ENCODE measurements around the gene CACUL1. TPM values are rescaled to one million over a fixed set of nuclear protein-coding genes. Genes with fewer than 3 reads are reported as not detected.
A peak's percentile ranks its signal among the peaks of the same experiment; 100 is the strongest.

Gene CACUL1
- total RNA-seq, 2 experiments from 2014 or later, result 26.3 to 31.3 TPM

DNA sequence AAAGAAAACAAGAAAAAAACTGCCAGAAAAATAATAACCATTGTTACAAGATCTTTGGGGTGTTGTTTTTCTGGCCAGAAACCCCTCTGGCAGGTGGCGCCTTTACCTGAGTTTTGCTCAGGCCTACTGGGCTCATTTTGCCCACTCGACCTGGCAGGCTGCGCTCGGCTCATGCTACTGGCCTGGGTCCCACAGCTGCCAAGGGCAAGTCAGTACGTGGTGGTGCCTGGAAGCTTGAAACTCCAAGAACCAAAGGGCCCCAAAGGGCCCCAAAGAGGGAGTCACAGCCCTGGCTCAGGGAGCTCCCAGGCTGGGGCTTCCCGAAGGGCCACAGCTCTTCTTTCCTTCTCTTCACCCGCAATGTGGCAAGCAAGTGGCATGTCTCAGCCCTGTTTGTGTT is 42.7 kb downstream of the CACUL1 start:
- H3K4me3 Mint-ChIP-seq, result no peak overlapping the region
- no peak overlapping the region for H3K27ac Mint-ChIP-seq
- POLR2A ChIA-PET, result no interaction called here
- DNase-seq, result no peak
- no peak for ATAC-seq (ENCODE audit: low read depth)
- peaks cover 8% of the 10 kb centered on the region for H3K36me3 Mint-ChIP-seq
- H3K4me1 Mint-ChIP-seq, result peaks cover 4% of the 10 kb centered on the region
- H3K9me3 Mint-ChIP-seq, result no peaks in the 10 kb centered on the region
- H3K27me3 Mint-ChIP-seq, result no peaks in the 10 kb centered on the region

DNA sequence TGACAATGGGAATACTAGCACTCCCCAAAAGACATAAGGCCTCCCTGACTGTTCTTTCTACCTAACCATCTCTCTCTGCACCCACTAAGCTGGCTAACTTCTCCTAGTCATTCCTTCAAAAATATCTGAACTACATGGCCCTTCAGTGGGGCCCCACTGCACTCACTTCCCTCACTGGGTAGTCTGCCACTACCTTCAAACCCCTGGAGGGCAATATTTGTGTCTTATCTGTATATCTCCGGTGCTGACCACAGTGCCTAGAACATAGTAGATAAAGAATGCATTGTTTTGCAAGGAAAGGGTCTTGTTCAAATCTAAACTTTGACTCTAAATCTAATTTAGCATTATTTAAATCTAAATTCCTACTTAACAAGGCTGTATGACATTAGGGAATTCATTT is 44.3 kb downstream of the CACUL1 start:
- Mint-ChIP-seq H3K27ac (no peak overlapping the region), H3K27me3 (no peaks in the 10 kb centered on the region), H3K4me1 (no peaks in the 10 kb centered on the region), H3K4me3 (no peak overlapping the region), H3K36me3 (peaks cover 16% of the 10 kb centered on the region), H3K9me3 (no peaks in the 10 kb centered on the region)
- POLR2A ChIA-PET, result no interaction called here
- DNase-seq (no peak), ATAC-seq (ENCODE audit: low read depth) (no peak)

DNA sequence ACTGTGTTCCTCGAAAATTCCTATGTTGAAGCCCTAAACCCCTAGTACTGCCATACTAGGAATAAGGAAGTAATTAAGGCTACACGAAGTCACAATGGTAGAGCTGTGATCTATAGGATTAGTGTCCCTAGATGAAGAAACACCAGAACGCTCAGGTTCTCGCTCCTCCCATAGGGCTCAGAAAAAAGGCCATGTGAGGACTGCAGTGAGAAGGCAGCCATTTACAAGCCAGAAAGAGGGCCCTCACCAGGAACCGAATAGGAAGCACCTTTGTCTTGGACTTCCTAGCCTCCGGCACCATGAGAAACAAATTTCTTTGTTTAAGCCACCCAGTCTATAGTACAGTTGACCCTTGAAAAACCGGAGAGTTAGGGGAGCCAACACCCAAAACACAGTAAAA is 46.2 kb downstream of the CACUL1 start:
- Mint-ChIP-seq H3K4me3 (no peak overlapping the region), H3K27me3 (no peaks in the 10 kb centered on the region), H3K27ac (no peak overlapping the region), H3K9me3 (no peaks in the 10 kb centered on the region), H3K4me1 (no peaks in the 10 kb centered on the region), H3K36me3 (peaks cover 18% of the 10 kb centered on the region)
- no peak for DNase-seq
- ATAC-seq (ENCODE audit: low read depth), result no peak
- POLR2A ChIA-PET, result no interaction called here

DNA sequence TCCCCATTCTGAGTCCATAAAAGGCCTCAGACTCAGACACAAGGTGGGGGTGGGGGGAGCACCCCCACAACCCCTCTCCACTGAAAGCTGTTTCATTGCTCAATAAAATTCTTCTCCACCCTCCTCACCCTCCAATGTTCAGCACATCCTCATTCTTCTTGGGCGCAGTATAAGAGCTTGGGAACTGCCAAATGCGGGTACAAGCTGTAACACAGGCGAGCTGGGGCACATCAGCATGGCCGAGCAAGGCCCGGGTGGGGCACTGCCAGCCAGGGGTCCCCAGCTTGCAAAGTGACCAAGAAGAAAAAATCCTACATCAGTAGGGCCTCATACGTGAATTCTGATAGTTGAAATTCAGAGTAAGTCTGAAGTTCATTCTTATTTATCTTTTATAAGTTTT is 50.1 kb downstream of the CACUL1 start:
- ATAC-seq (ENCODE audit: low read depth), result no peak
- Mint-ChIP-seq H3K4me1 (peaks cover 15% of the 10 kb centered on the region), H3K9me3 (no peaks in the 10 kb centered on the region), H3K27ac (no peak overlapping the region), H3K27me3 (no peaks in the 10 kb centered on the region), H3K36me3 (peaks cover 30% of the 10 kb centered on the region), H3K4me3 (no peak overlapping the region)
- DNase-seq, result no peak
- POLR2A ChIA-PET, result no interaction called here

DNA sequence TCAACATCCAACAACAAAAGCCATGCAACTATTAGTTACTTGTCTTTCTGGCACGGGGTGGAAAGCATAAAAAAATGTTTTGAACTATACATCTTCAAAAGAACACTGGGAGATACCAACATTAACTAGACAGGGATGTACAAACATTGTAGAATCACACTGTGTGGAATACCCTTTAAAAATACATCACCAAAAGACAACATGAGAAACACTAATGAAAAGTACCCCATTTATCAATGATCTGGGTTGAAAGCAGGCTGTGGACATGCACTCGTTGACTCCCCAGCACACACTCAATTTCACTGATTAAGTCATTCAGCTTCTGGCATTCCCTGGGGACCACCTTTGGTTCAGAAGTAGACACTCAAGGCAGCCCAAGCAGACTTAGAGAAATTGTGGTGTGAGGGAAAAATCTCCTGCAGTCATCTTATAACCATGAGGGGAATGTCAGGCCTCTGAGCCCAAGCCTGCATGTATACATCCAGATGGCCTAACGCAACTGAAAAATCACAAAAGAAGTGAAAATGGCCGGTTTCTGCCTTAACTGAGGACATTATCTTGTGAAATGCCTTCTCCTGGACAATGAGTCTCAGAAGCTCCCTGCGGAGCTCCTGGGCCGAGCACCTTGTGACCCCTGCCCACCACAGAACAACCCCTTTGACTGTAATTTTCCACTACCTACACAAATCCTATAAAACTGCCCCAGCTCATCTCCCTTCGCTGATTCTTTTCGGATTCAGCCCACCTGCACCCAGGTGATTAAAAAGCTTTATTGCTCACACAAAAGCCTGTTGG is 53.0 kb downstream of the CACUL1 start:
- H3K27me3 Mint-ChIP-seq, result no peaks in the 10 kb centered on the region
- no peak overlapping the region for H3K4me3 Mint-ChIP-seq
- POLR2A ChIA-PET, result no interaction called here

DNA sequence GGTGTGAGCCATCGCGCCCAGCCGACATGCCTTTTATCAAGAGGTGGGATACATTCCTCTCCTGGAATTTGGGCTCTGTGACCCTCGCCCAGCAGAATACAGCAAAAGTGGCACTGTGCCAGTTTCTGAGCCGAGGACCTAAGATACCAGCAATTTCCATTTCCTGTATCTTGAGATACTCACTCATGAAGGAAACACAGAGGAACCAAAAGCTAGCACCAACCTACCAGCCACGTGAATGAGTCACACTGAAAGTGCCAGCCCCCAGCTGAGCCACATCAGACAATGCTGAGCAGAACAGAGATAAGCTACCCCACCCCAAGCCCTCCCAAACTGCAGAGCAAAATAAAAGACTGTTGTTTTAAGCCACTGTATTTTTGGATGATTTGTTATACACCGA is 56.3 kb downstream of the CACUL1 start:
- ATAC-seq (ENCODE audit: low read depth) (peak; percentile 100), DNase-seq (peak; percentile 55)
- Mint-ChIP-seq H3K27ac (peak overlapping the region; percentile 65), H3K27me3 (no peaks in the 10 kb centered on the region), H3K9me3 (no peaks in the 10 kb centered on the region), H3K4me1 (peaks cover 34% of the 10 kb centered on the region), H3K36me3 (peaks cover 22% of the 10 kb centered on the region), H3K4me3 (peak overlapping the region; percentile 57)
- POLR2A ChIA-PET, result interaction anchor here (0.7 kb wide), 1 partner anchor 56 kb away, joined by 4 read pairs; the partner anchor contains the start of gene CACUL1

More for the DNA sequence above, 53.0 kb downstream of the CACUL1 start:
- H3K27ac Mint-ChIP-seq, result no peak overlapping the region
- no peak for DNase-seq
- no peaks in the 10 kb centered on the region for H3K9me3 Mint-ChIP-seq
- ATAC-seq (ENCODE audit: low read depth), result no peak
- H3K4me1 Mint-ChIP-seq, result peaks cover 27% of the 10 kb centered on the region
- peaks cover 30% of the 10 kb centered on the region for H3K36me3 Mint-ChIP-seq

DNA sequence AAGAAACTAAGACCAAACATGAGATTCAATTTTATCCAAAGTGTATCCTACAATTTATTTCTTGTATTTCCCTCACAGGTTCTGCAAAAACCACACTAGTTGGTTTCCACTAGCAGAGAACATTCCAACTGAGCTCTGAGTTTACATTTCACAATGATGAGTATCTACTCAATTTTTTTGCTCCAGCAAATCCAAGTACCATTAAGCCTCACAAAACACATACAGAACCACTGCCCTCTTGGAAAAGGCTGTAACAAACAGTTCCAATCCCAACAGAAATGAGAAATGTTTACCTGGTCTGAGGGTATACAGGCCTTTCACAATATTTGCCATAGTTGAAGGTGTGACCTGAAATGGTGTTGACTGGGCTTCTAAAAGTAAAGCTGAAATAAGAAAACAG is 59.9 kb downstream of the CACUL1 start:
- Mint-ChIP-seq H3K36me3 (peaks cover 10% of the 10 kb centered on the region), H3K27ac (no peak overlapping the region), H3K27me3 (no peaks in the 10 kb centered on the region), H3K9me3 (no peaks in the 10 kb centered on the region), H3K4me1 (peaks cover 20% of the 10 kb centered on the region), H3K4me3 (no peak overlapping the region)
- no peak for ATAC-seq (ENCODE audit: low read depth)
- POLR2A ChIA-PET, result no interaction called here
- no peak for DNase-seq

DNA sequence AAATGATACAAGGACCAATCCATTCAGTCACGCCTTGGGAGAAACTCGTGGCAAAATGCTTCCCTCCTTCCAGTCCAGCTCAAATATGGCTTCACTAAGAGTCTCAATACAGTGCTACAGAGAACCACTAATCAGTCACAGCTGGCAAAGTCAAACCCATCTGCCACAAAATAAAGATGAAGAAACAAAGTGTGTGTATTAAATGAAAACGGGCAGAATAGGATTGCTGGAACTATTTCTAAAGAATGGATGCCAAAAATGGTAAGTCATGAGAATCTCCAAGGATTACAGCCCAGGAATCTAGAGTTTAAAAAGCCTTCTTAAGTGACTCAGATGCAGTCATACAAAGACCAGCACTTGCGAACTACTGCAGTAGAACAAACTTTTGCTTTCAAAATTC is 61.9 kb downstream of the CACUL1 start:
- H3K27me3 Mint-ChIP-seq, result no peaks in the 10 kb centered on the region
- H3K36me3 Mint-ChIP-seq, result peaks cover 14% of the 10 kb centered on the region
- POLR2A ChIA-PET, result no interaction called here

DNA sequence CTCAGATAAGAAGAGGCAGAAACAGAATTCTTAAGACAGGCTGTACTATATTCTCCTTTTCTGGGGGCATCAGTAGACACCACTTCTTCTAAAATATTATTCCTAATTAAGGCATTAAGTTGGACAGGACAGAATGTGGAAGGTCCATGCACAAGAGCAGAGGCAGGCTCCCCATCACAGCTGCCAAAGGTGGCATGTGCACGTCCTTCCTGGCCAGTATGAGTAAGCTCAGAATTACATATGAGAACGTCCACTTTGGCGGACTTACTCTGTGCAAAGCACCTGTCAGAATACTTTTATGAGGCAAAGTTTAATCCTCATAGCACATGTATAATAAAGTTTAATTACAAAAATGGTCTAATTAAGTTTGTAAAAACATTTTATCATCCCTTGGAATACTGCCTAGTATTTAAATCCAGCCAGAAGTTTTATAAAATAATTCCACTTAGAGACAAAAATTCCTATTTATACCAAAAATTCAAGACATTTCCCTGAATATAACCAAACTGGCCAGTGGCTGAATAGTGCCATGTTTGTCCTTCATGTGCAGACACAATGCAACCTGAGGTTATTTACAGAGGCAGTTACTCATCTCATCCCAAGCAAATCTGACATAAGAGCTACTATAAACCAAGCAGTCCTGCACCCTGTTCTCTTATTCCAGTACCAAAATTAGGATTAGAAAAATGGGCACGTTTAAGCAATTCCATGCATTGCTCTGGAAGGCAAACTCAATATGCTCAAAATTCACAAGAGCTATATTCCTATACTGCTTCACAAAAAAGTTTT is 65.5 kb downstream of the CACUL1 start:
- POLR2A ChIA-PET, result no interaction called here
- Mint-ChIP-seq H3K27ac (no peak overlapping the region), H3K27me3 (no peaks in the 10 kb centered on the region), H3K4me1 (peaks cover 1% of the 10 kb centered on the region), H3K9me3 (no peaks in the 10 kb centered on the region), H3K36me3 (peaks cover 19% of the 10 kb centered on the region), H3K4me3 (no peak overlapping the region)
- no peak for DNase-seq
- ATAC-seq (ENCODE audit: low read depth), result no peak

More for the DNA sequence above, 61.9 kb downstream of the CACUL1 start:
- H3K4me3 Mint-ChIP-seq, result no peak overlapping the region
- H3K27ac Mint-ChIP-seq, result no peak overlapping the region
- DNase-seq (no peak), ATAC-seq (ENCODE audit: low read depth) (no peak)
- H3K4me1 Mint-ChIP-seq, result peaks cover 8% of the 10 kb centered on the region
- H3K9me3 Mint-ChIP-seq, result no peaks in the 10 kb centered on the region

DNA sequence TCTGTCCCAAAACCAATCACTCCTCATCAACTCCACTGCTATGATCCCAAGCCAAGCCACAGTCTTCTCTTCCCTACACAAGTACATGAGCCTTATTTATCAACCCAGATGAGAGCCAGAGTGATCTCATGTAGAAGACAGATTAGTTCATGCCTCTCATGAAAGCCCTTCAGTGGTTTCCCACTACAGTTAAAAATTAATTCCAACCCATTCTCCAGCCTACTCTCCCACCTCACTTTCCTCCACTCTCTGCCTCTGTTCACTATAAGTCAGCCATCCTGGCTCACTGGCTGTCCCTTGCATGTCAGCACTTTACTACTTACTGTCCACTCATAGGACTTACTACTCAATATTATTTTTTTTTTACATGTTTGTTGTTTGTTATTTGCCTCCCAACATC is 67.3 kb downstream of the CACUL1 start:
- ATAC-seq (ENCODE audit: low read depth) (no peak), DNase-seq (no peak)
- Mint-ChIP-seq H3K9me3 (no peaks in the 10 kb centered on the region), H3K36me3 (peaks cover 21% of the 10 kb centered on the region), H3K4me1 (no peaks in the 10 kb centered on the region), H3K27ac (no peak overlapping the region), H3K4me3 (no peak overlapping the region), H3K27me3 (no peaks in the 10 kb centered on the region)
- POLR2A ChIA-PET, result no interaction called here

DNA sequence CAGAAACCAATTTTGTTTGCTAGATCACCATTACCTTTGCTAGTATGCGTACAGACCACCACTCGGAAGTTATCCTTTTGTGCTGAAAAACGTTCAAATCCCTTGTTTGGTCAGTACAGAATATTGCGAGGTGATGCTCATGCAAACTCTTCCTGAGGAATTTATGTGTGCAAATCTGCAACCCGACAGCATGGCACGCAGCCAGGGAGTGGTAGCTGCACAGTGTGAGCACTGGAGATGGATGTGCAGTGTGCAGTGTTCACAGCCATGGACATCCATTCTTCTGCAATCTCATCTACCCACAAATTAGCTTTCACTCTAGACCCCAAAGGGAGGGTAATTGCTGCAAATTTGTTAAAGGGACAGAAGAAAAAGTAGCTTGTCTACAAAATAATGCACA is 72.2 kb downstream of the CACUL1 start:
- H3K4me1 Mint-ChIP-seq, result peaks cover 4% of the 10 kb centered on the region
- no peak overlapping the region for H3K4me3 Mint-ChIP-seq
- POLR2A ChIA-PET, result no interaction called here
- H3K9me3 Mint-ChIP-seq, result no peaks in the 10 kb centered on the region
- no peak overlapping the region for H3K27ac Mint-ChIP-seq
- H3K36me3 Mint-ChIP-seq, result peaks cover 25% of the 10 kb centered on the region
- H3K27me3 Mint-ChIP-seq, result no peaks in the 10 kb centered on the region
- DNase-seq (no peak), ATAC-seq (ENCODE audit: low read depth) (no peak)

DNA sequence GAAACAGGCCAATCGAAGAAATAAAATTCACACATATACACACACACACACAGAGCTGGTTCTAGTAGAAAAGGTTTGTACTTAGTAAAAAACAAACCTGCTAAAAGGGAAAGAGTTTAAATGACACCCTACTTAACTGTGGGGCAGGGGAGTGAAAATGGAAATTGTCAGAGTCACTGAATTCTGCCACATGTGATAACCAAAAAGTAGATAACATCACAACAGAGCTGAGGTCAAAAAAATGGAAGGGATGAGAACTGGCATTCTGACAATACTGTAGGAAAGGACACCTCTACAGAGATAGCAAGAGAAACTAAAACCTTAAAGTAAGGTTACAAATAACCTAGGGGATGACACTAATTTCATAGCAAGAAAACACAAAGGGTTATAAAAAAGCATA is 74.6 kb downstream of the CACUL1 start:
- POLR2A ChIA-PET, result no interaction called here

DNA sequence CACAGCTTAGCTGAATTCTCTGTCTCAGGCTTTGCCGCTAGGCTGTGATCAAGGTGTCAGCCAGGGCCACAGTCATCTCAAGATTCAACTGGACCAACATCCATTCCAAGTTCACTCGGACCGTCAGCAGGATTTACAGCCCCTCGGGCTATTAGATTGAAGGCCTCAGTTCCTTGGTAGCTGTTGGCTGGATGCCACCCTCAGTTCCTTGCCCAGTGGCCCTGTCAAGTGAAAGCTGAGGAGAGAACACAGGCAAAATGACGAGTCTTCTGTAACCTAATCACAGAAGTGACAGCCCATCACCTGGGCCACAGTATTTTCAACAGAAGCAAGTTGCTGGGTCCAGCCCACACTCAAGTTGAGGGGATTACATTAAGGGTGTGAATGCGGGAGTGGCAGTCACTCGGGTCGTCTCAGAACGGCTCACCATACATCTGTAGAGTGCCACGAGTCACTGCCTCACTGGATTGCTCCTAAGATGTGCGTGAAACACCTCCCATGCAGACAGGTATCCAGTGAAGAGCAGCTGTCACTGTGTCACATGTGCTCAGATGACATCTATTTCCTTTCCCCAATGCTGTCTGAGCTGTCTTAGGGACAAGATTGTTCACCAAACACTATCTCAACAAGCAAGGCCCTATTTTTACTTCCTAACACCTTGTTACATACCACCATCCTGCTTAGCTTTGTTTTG is 80.4 kb downstream of the CACUL1 start:
- no peaks in the 10 kb centered on the region for H3K9me3 Mint-ChIP-seq
- no peak for DNase-seq
- H3K27ac Mint-ChIP-seq, result no peak overlapping the region
- POLR2A ChIA-PET, result no interaction called here
- no peaks in the 10 kb centered on the region for H3K36me3 Mint-ChIP-seq
- no peaks in the 10 kb centered on the region for H3K27me3 Mint-ChIP-seq
- no peak overlapping the region for H3K4me3 Mint-ChIP-seq
- ATAC-seq (ENCODE audit: low read depth), result no peak
- H3K4me1 Mint-ChIP-seq, result peaks cover 2% of the 10 kb centered on the region

More for the DNA sequence above, 74.6 kb downstream of the CACUL1 start:
- ATAC-seq (ENCODE audit: low read depth) (no peak), DNase-seq (no peak)
- Mint-ChIP-seq H3K27me3 (no peaks in the 10 kb centered on the region), H3K27ac (no peak overlapping the region), H3K4me1 (peaks cover 4% of the 10 kb centered on the region), H3K4me3 (no peak overlapping the region), H3K9me3 (no peaks in the 10 kb centered on the region), H3K36me3 (peaks cover 19% of the 10 kb centered on the region)
